Prostate gland (tissue), 2 donors: ENCODE results near the gene GALNT16. TPM values are rescaled to one million over a fixed set of nuclear protein-coding genes. Genes with fewer than 3 reads are reported as not detected.

Experiments used
- DNase-seq: peaks from one replicate; pipeline ENCODE4 v3.0.0-alpha.2; 2019; ENCODE audit warnings: low spot score
- H3K27ac ChIP-seq, 2 donors: fragments of 200-600 bp; sonication (generic); 2 replicates each; pipeline ENCODE4 v1.5.1; 2017 to 2019
- H3K27me3 ChIP-seq: fragments of 200-600 bp; sonication (generic); replicated peaks from 2 replicates; pipeline ENCODE4 v1.5.1; 2019; ENCODE audit not compliant: insufficient read depth
- H3K36me3 ChIP-seq, 2 donors: fragments of 200-600 bp; sonication (generic); 1 replicate in 1 of 2; 2 replicates in 1 of 2; pipeline versions ENCODE4 v1.5.1 to v1.8.1; 2017 to 2019
- H3K4me1 ChIP-seq: fragments of 200-600 bp; sonication (generic); replicated peaks from 2 replicates; pipeline ENCODE4 v1.5.1; 2019
- H3K4me3 ChIP-seq, 2 donors: fragments of 200-600 bp; sonication (generic); 2 replicates each; pipeline ENCODE4 v1.5.1; 2017 to 2019
- H3K9me3 ChIP-seq: fragments of 200-600 bp; sonication (generic); 2 replicates; pipeline ENCODE4 v1.5.1; 2017
- CTCF ChIP-seq, 4 experiments: fragments of 200-600 bp in 2 of 4; fragments of 450-650 bp in 2 of 4; sonication (generic) in 2 of 4; IDR thresholded peaks; 1 replicate in 3 of 4; 2 replicates in 1 of 4; pipeline ENCODE4 v1.5.1; 2016 to 2019; ENCODE audit warnings: antibody characterized with exemption in 4 of 4, mild to moderate bottlenecking in 2 of 4, moderate library complexity in 2 of 4
- POLR2A ChIP-seq: fragments of 450-650 bp; IDR thresholded peaks from one replicate; pipeline ENCODE4 v1.6.1; 2016; ENCODE audit warnings: antibody characterized with exemption, mild to moderate bottlenecking
- POLR2AphosphoS5 ChIP-seq: sonication (generic); formaldehyde crosslinking; IDR thresholded peaks from one replicate; pipeline ENCODE4 v1.6.1; 2017; ENCODE audit warnings: antibody characterized with exemption
- WGBS: methylation state at CpG from one replicate; pipeline ENCODE4 v1.1.5; 2018; 5-methylcytosine and 5-hydroxymethylcytosine counted together
- intact Hi-C: fragments of 100-400 bp; cut with DNase I; formaldehyde crosslinking; loops from one replicate; pipeline ENCODE4 v1.14.2; 2022
- total RNA-seq, 2 donors: library from RNA; depleted of rRNA; stranded (reverse); fragments of >200 nt; gene quantifications; one replicate each; pipeline ENCODE4 v1.1.0, GENCODE V29; 2016

GALNT16 gene
- total RNA-seq, 2 donors from 2014 or later = 2.0 to 6.9 TPM

GRCh38 chr14:69335371-69335771, 75.4 kb downstream of the GALNT16 start:
- DNase-seq = peak; percentile 71
- no peaks in the 10 kb centered on the region for H3K27me3 ChIP-seq
- H3K36me3 ChIP-seq = no peaks in the 10 kb centered on the region
- H3K4me1 ChIP-seq = no peaks in the 10 kb centered on the region
- WGBS = 38% methylated on average over 6 of the region's 6 CpGs
- intact Hi-C loops = no loop called here
- no peak overlapping the region for H3K4me3 ChIP-seq
- no peaks in the 10 kb centered on the region for H3K9me3 ChIP-seq
- H3K27ac ChIP-seq = peak overlapping the region in 1 of 2 donors; percentile 34
- TF ChIP-seq POLR2A = no peak
- TF ChIP-seq POLR2AphosphoS5 = peak; percentile 40
- TF ChIP-seq CTCF (IDR thresholded peaks at IDR 0.05) = no peak

- TF ChIP-seq POLR2A (no peak), POLR2AphosphoS5 (no peak), CTCF (IDR thresholded peaks at IDR 0.05) (no peak)
- intact Hi-C loops = no loop called here
Measured at GRCh38 chr14:69337984-69338383, 78.0 kb downstream of the GALNT16 start.

GRCh38 chr14:69339426-69339825, 79.5 kb downstream of the GALNT16 start:
- Histone ChIP-seq H3K9me3 (no peaks in the 10 kb centered on the region), H3K36me3 (no peaks in the 10 kb centered on the region), H3K4me3 (no peak overlapping the region), H3K4me1 (peaks cover 4% of the 10 kb centered on the region), H3K27ac (no peak overlapping the region), H3K27me3 (no peaks in the 10 kb centered on the region)
- 96% methylated on average over 13 of the region's 13 CpGs for WGBS
- intact Hi-C loops = no loop called here
- DNase-seq = no peak
- TF ChIP-seq POLR2A (no peak), POLR2AphosphoS5 (no peak), CTCF (IDR thresholded peaks at IDR 0.05) (no peak)

More at GRCh38 chr14:69337984-69338383, 78.0 kb downstream of the GALNT16 start:
- Histone ChIP-seq H3K27ac (no peak overlapping the region), H3K4me1 (no peaks in the 10 kb centered on the region), H3K36me3 (no peaks in the 10 kb centered on the region), H3K9me3 (no peaks in the 10 kb centered on the region), H3K4me3 (no peak overlapping the region), H3K27me3 (no peaks in the 10 kb centered on the region)
- DNase-seq = no peak
- WGBS = 96% methylated on average over 5 of the region's 5 CpGs

- DNase-seq = peak; percentile 93
- intact Hi-C loops = no loop called here
- 21% methylated on average over 8 of the region's 8 CpGs for WGBS
Measured at GRCh38 chr14:69342928-69343525, 83.1 kb downstream of the GALNT16 start.

More at GRCh38 chr14:69342928-69343525, 83.1 kb downstream of the GALNT16 start:
- Histone ChIP-seq H3K36me3 (no peaks in the 10 kb centered on the region), H3K4me1 (peaks cover 4% of the 10 kb centered on the region), H3K4me3 (no peak overlapping the region), H3K27ac (peak overlapping the region; percentile 6 to 62), H3K27me3 (no peaks in the 10 kb centered on the region), H3K9me3 (no peaks in the 10 kb centered on the region)
- TF ChIP-seq POLR2AphosphoS5 (peak; percentile 94), CTCF (IDR thresholded peaks at IDR 0.05) (no peak)
